Measurements from ENCODE around the gene DNAI4. TPM values are rescaled to one million over a fixed set of nuclear protein-coding genes. Genes with fewer than 3 reads are reported as not detected.

Gene DNAI4
- total RNA-seq, 1 experiment from 2014 or later, result 1.4 TPM

DNA sequence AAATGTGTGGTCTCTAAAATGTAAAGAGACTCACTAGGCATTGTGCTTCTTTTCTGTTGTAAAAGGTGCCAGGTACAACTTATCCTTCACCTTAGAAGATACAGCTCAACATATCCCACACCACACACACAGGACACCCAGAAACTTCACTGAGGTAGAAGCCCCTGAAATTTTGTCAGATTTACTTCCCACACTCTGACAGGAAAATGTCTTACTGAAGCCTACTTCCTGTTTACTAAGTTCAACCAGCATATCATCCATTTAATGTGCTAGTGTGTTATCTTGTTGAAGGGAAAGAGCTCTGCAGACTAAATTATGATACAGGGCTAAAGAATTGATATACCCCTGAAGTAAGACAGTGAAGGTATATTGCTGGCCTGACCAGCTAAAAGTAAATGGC, 83.7 kb downstream of the DNAI4 start:
- TF ChIP-seq, protein P1, sequence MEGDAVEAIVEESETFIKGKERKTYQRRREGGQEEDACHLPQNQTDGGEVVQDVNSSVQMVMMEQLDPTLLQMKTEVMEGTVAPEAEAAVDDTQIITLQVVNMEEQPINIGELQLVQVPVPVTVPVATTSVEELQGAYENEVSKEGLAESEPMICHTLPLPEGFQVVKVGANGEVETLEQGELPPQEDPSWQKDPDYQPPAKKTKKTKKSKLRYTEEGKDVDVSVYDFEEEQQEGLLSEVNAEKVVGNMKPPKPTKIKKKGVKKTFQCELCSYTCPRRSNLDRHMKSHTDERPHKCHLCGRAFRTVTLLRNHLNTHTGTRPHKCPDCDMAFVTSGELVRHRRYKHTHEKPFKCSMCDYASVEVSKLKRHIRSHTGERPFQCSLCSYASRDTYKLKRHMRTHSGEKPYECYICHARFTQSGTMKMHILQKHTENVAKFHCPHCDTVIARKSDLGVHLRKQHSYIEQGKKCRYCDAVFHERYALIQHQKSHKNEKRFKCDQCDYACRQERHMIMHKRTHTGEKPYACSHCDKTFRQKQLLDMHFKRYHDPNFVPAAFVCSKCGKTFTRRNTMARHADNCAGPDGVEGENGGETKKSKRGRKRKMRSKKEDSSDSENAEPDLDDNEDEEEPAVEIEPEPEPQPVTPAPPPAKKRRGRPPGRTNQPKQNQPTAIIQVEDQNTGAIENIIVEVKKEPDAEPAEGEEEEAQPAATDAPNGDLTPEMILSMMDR (IDR thresholded peaks at IDR 0.05; ENCODE audit: insufficient read depth in 1 of 2, low read depth in 1 of 2, low read length in 1 of 2, severe bottlenecking in 1 of 2, unreplicated experiment in 1 of 2), result no peak
- H3K27me3 ChIP-seq (replicated peaks; ENCODE audit: control insufficient read depth, insufficient read depth, low read length), result no peaks in the 10 kb centered on the region
- BruUV-seq (replicated peaks), result no TSS peak
- no peak overlapping the region for H3K27ac Mint-ChIP-seq (ENCODE audit: unreplicated experiment)
- H3K9me3 ChIP-seq, result no peaks in the 10 kb centered on the region
- H3K27me3 Mint-ChIP-seq (ENCODE audit: insufficient read depth, unreplicated experiment), result peaks cover 5% of the 10 kb centered on the region
- no peak overlapping the region for H3K4me3 Mint-ChIP-seq (ENCODE audit: unreplicated experiment)
- no peak overlapping the region for H3K4me3 ChIP-seq (ENCODE audit: low read depth, low read length)
- CTCF ChIA-PET, result no interaction called here
- H3K9me3 Mint-ChIP-seq (ENCODE audit: unreplicated experiment), result no peaks in the 10 kb centered on the region
- intact Hi-C loops (cut with micrococcal nuclease; ENCODE audit: unreplicated experiment), result no loop called here
- POLR2A ChIA-PET, result no interaction called here
- H3K36me3 Mint-ChIP-seq (ENCODE audit: insufficient read depth, unreplicated experiment), result no peaks in the 10 kb centered on the region
- H3K4me1 Mint-ChIP-seq (ENCODE audit: low read depth, unreplicated experiment), result no peaks in the 10 kb centered on the region
- no peak for DNase-seq
- H3K36me3 ChIP-seq (ENCODE audit: control insufficient read depth, insufficient read depth, low read length), result no peaks in the 10 kb centered on the region
- H3K4me1 ChIP-seq, result no peaks in the 10 kb centered on the region

DNA sequence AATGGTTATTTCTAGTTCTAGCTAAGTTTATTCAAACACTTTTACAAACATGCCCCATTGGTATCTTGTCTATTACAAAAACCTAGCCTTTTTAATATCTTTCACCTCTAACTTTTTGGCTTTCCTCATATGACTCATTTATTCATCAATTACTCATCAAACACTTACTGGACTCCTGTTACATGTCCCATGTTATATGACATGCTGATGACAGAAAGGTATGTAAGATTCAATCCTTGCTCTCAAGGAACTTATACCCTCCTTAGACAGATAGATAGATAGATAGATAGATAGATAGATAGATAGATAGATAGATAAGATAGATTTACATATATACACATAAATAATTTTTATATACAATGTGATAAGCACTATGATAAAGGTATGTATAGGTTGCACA, 89.7 kb downstream of the DNAI4 start:
- Mint-ChIP-seq H3K4me3 (ENCODE audit: unreplicated experiment) (no peak overlapping the region), H3K27me3 (ENCODE audit: insufficient read depth, unreplicated experiment) (peaks cover 3% of the 10 kb centered on the region), H3K36me3 (ENCODE audit: insufficient read depth, unreplicated experiment) (no peaks in the 10 kb centered on the region), H3K9me3 (ENCODE audit: unreplicated experiment) (no peaks in the 10 kb centered on the region), H3K4me1 (ENCODE audit: low read depth, unreplicated experiment) (no peaks in the 10 kb centered on the region), H3K27ac (ENCODE audit: unreplicated experiment) (no peak overlapping the region)
- TF ChIP-seq, protein P1 (IDR thresholded peaks at IDR 0.05; ENCODE audit: insufficient read depth in 1 of 2, low read depth in 1 of 2, low read length in 1 of 2, severe bottlenecking in 1 of 2, unreplicated experiment in 1 of 2), result no peak
- no peaks in the 10 kb centered on the region for H3K9me3 ChIP-seq
- intact Hi-C loops (cut with micrococcal nuclease; ENCODE audit: unreplicated experiment), result no loop called here
- no peaks in the 10 kb centered on the region for H3K4me1 ChIP-seq
- no peak for DNase-seq
- no peaks in the 10 kb centered on the region for H3K36me3 ChIP-seq (ENCODE audit: control insufficient read depth, insufficient read depth, low read length)
- no peaks in the 10 kb centered on the region for H3K27me3 ChIP-seq (replicated peaks; ENCODE audit: control insufficient read depth, insufficient read depth, low read length)
- ChIA-PET CTCF (no interaction called here), POLR2A (no interaction called here)
- no TSS peak for BruUV-seq (replicated peaks)
- no peak overlapping the region for H3K4me3 ChIP-seq (ENCODE audit: low read depth, low read length)

DNA sequence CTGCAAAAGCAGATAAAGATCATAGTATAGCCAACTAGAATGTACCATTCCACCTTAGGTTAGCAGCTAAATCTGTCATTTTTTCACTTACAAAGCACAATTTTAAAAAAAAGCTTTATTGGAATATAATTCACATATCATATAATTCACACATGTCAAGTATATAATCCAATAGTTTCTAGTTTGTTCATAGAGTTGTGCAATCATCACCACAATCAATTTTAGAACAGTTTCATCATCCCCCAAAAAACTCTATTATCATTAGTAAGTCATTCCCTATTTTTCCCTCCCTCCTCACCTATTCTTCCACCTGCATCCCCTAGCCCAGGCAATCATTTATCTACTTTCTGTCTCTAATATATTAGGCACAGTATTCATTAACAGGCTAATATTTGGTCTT, 91.5 kb downstream of the DNAI4 start:
- no peaks in the 10 kb centered on the region for H3K9me3 Mint-ChIP-seq (ENCODE audit: unreplicated experiment)
- no peaks in the 10 kb centered on the region for H3K4me1 Mint-ChIP-seq (ENCODE audit: low read depth, unreplicated experiment)
- Histone ChIP-seq H3K4me3 (ENCODE audit: low read depth, low read length) (no peak overlapping the region), H3K27me3 (replicated peaks; ENCODE audit: control insufficient read depth, insufficient read depth, low read length) (no peaks in the 10 kb centered on the region), H3K4me1 (no peaks in the 10 kb centered on the region), H3K9me3 (no peaks in the 10 kb centered on the region), H3K36me3 (ENCODE audit: control insufficient read depth, insufficient read depth, low read length) (no peaks in the 10 kb centered on the region)
- no TSS peak for BruUV-seq (replicated peaks)
- DNase-seq, result no peak
- TF ChIP-seq, protein P1 (IDR thresholded peaks at IDR 0.05; ENCODE audit: insufficient read depth in 1 of 2, low read depth in 1 of 2, low read length in 1 of 2, severe bottlenecking in 1 of 2, unreplicated experiment in 1 of 2), result no peak
- intact Hi-C loops (cut with micrococcal nuclease; ENCODE audit: unreplicated experiment), result no loop called here
- ChIA-PET POLR2A (no interaction called here), CTCF (no interaction called here)
- no peak overlapping the region for H3K27ac Mint-ChIP-seq (ENCODE audit: unreplicated experiment)
- H3K36me3 Mint-ChIP-seq (ENCODE audit: insufficient read depth, unreplicated experiment), result no peaks in the 10 kb centered on the region
- H3K27me3 Mint-ChIP-seq (ENCODE audit: insufficient read depth, unreplicated experiment), result peaks cover 3% of the 10 kb centered on the region
- no peak overlapping the region for H3K4me3 Mint-ChIP-seq (ENCODE audit: unreplicated experiment)

All from Caco-2 (cell line).